GM18508 (cell line): ENCODE measurements around the gene SKAP1.
"Not testable (repeated sequence)": the region's sequence is repeated elsewhere in the genome, so short reads cannot be mapped to it uniquely, and the experiment has no call there.

Experiments used
- ATAC-seq: cut with Tn5 transposase; IDR thresholded peaks from one replicate; pipeline ENCODE4 v1.9.1; 2021; ENCODE audit warnings: moderate number of reproducible peaks; ENCODE audit not compliant: insufficient read depth, unreplicated experiment

SKAP1 gene

GRCh38 chr17:48186317-48186716, 243.7 kb downstream of the SKAP1 start:
- ATAC-seq = not testable (repeated sequence)

- no peak for ATAC-seq
Observed at GRCh38 chr17:48184721-48185120, 245.3 kb downstream of the SKAP1 start.

GRCh38 chr17:48181653-48182052, 248.4 kb downstream of the SKAP1 start:
- no peak for ATAC-seq

- ATAC-seq = no peak
Observed at GRCh38 chr17:48180842-48181629, 249.0 kb downstream of the SKAP1 start.

- no peak for ATAC-seq
Observed at GRCh38 chr17:48179071-48179945, 250.7 kb downstream of the SKAP1 start.

GRCh38 chr17:48178317-48178716, 251.7 kb downstream of the SKAP1 start:
- no peak for ATAC-seq

GRCh38 chr17:48177816-48178215, 252.2 kb downstream of the SKAP1 start:
- no peak for ATAC-seq

GRCh38 chr17:48176471-48176855, 253.6 kb downstream of the SKAP1 start:
- ATAC-seq = no peak

GRCh38 chr17:48175692-48176470, 254.1 kb downstream of the SKAP1 start:
- ATAC-seq = no peak

- ATAC-seq = no peak
Observed at GRCh38 chr17:48174833-48175523, 255.0 kb downstream of the SKAP1 start.

- no peak for ATAC-seq
Observed at GRCh38 chr17:48173191-48173984, 256.6 kb downstream of the SKAP1 start.

- no peak for ATAC-seq
Observed at GRCh38 chr17:48169926-48170325, 260.1 kb downstream of the SKAP1 start.

- no peak for ATAC-seq
Observed at GRCh38 chr17:48163809-48164208, 266.2 kb downstream of the SKAP1 start.

- no peak for ATAC-seq
Observed at GRCh38 chr17:48162946-48163506, 267.0 kb downstream of the SKAP1 start.

GRCh38 chr17:48162306-48162934, 267.6 kb downstream of the SKAP1 start:
- no peak for ATAC-seq

- ATAC-seq = no peak
Observed at GRCh38 chr17:48161127-48161905, 268.7 kb downstream of the SKAP1 start.

- ATAC-seq = no peak
Observed at GRCh38 chr17:48160177-48161081, 269.6 kb downstream of the SKAP1 start.
